Testis (tissue), 2 donors: Measurements from ENCODE around the gene ETNPPL.

Experiments used
- POLR2A ChIP-seq: fragments of 450-650 bp; IDR thresholded peaks from one replicate; pipeline ENCODE4 v1.6.1; 2017; ENCODE audit warnings: antibody characterized with exemption, mild to moderate bottlenecking, moderate library complexity
- TF ChIP-seq, protein P1 (sequence below), 3 experiments: fragments of 450-650 bp in 2 of 3; fragments of 200-600 bp in 1 of 3; sonication (generic) in 1 of 3; IDR thresholded peaks; one replicate each; pipeline ENCODE4 v1.5.1; 2016 to 2019; ENCODE audit warnings: antibody characterized with exemption in 3 of 3, mild to moderate bottlenecking in 2 of 3, moderate library complexity in 1 of 3

DNA sequence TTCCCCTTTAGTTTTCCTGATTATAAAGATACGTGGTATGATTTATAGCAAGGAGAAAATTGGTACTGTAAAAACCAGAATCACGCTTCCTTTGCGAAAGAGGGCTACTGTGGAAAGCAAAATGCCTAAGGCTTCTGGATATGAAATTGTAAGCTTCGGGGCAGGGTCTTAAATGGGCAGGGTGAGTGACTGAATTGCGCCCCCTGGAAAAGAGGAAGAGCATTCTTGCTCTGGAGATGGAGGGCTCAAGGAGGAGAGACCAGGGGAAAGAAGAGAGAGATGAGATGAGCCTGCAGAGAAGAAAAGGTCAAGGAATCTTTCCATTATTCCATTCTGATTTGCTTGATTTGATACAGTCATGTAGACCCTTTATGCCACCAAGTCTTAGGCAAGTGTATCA is 13.1 kb upstream of the ETNPPL start:
- no peak for TF ChIP-seq POLR2A
- TF ChIP-seq, protein P1, sequence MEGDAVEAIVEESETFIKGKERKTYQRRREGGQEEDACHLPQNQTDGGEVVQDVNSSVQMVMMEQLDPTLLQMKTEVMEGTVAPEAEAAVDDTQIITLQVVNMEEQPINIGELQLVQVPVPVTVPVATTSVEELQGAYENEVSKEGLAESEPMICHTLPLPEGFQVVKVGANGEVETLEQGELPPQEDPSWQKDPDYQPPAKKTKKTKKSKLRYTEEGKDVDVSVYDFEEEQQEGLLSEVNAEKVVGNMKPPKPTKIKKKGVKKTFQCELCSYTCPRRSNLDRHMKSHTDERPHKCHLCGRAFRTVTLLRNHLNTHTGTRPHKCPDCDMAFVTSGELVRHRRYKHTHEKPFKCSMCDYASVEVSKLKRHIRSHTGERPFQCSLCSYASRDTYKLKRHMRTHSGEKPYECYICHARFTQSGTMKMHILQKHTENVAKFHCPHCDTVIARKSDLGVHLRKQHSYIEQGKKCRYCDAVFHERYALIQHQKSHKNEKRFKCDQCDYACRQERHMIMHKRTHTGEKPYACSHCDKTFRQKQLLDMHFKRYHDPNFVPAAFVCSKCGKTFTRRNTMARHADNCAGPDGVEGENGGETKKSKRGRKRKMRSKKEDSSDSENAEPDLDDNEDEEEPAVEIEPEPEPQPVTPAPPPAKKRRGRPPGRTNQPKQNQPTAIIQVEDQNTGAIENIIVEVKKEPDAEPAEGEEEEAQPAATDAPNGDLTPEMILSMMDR (IDR thresholded peaks at IDR 0.05): no peak
